ENCODE results near the gene GRIFIN.
"Not testable (repeated sequence)": the region's sequence is repeated elsewhere in the genome, so short reads cannot be mapped to it uniquely, and the experiment has no call there.

The GRIFIN gene

GRCh38 chr7:2461268-2462026 lies 14.8 kb downstream of the GRIFIN start:
- DNase-seq (ENCODE audit: extremely low read depth in 1 of 2, low read depth in 1 of 2) = no peak

- no peak for DNase-seq (ENCODE audit: extremely low read depth in 1 of 2, low read depth in 1 of 2)
These were observed 15.6 kb downstream of the GRIFIN start for GRCh38 chr7:2460641-2461040.

GRCh38 chr7:2460188-2460587 lies 16.0 kb downstream of the GRIFIN start:
- no peak for DNase-seq (ENCODE audit: extremely low read depth in 1 of 2, low read depth in 1 of 2)

- no peak for DNase-seq (ENCODE audit: extremely low read depth in 1 of 2, low read depth in 1 of 2)
These were observed 16.5 kb downstream of the GRIFIN start for GRCh38 chr7:2459674-2460073.

- DNase-seq (ENCODE audit: extremely low read depth in 1 of 2, low read depth in 1 of 2) = not testable (repeated sequence)
These were observed 22.3 kb downstream of the GRIFIN start for GRCh38 chr7:2453849-2454248.

GRCh38 chr7:2452643-2453270 lies 23.4 kb downstream of the GRIFIN start:
- DNase-seq (ENCODE audit: extremely low read depth in 1 of 2, low read depth in 1 of 2) = no peak

GRCh38 chr7:2452074-2452507 lies 24.1 kb downstream of the GRIFIN start:
- no peak for DNase-seq (ENCODE audit: extremely low read depth in 1 of 2, low read depth in 1 of 2)

GRCh38 chr7:2451171-2452073 lies 24.8 kb downstream of the GRIFIN start:
- DNase-seq (ENCODE audit: extremely low read depth in 1 of 2, low read depth in 1 of 2) = peak; percentile 62 to 67

- DNase-seq (ENCODE audit: extremely low read depth in 1 of 2, low read depth in 1 of 2) = no peak
These were observed 25.7 kb downstream of the GRIFIN start for GRCh38 chr7:2450198-2451107.

GRCh38 chr7:2446676-2447075 lies 29.5 kb downstream of the GRIFIN start:
- no peak for DNase-seq (ENCODE audit: extremely low read depth in 1 of 2, low read depth in 1 of 2)

GRCh38 chr7:2445898-2446555 lies 30.2 kb downstream of the GRIFIN start:
- no peak for DNase-seq (ENCODE audit: extremely low read depth in 1 of 2, low read depth in 1 of 2)

GRCh38 chr7:2445047-2445446 lies 31.2 kb downstream of the GRIFIN start:
- no peak for DNase-seq (ENCODE audit: extremely low read depth in 1 of 2, low read depth in 1 of 2)

- DNase-seq (ENCODE audit: extremely low read depth in 1 of 2, low read depth in 1 of 2) = no peak
These were observed 31.7 kb downstream of the GRIFIN start for GRCh38 chr7:2444476-2444875.

GRCh38 chr7:2443491-2443890 lies 32.7 kb downstream of the GRIFIN start:
- DNase-seq (ENCODE audit: extremely low read depth in 1 of 2, low read depth in 1 of 2) = no peak

GRCh38 chr7:2441430-2442058 lies 34.7 kb downstream of the GRIFIN start:
- no peak for DNase-seq (ENCODE audit: extremely low read depth in 1 of 2, low read depth in 1 of 2)

GRCh38 chr7:2440608-2441245 lies 35.5 kb downstream of the GRIFIN start:
- DNase-seq (ENCODE audit: extremely low read depth in 1 of 2, low read depth in 1 of 2) = no peak

- DNase-seq (ENCODE audit: extremely low read depth in 1 of 2, low read depth in 1 of 2) = no peak
These were observed 37.4 kb downstream of the GRIFIN start for GRCh38 chr7:2438775-2439174.

- no peak for DNase-seq (ENCODE audit: extremely low read depth in 1 of 2, low read depth in 1 of 2)
These were observed 38.0 kb downstream of the GRIFIN start for GRCh38 chr7:2438186-2438585.

GRCh38 chr7:2437537-2438148 lies 38.6 kb downstream of the GRIFIN start:
- no peak for DNase-seq (ENCODE audit: extremely low read depth in 1 of 2, low read depth in 1 of 2)
